GM21619 (cell line): ENCODE data around the gene GUCY2D.
"Not testable (repeated sequence)": the region's sequence is repeated elsewhere in the genome, so short reads cannot be mapped to it uniquely, and the experiment has no call there.

Experiments used
- ATAC-seq: cut with Tn5 transposase; IDR thresholded peaks from one replicate; pipeline ENCODE4 v1.9.1; 2021; ENCODE audit not compliant: unreplicated experiment

GUCY2D gene

DNA sequence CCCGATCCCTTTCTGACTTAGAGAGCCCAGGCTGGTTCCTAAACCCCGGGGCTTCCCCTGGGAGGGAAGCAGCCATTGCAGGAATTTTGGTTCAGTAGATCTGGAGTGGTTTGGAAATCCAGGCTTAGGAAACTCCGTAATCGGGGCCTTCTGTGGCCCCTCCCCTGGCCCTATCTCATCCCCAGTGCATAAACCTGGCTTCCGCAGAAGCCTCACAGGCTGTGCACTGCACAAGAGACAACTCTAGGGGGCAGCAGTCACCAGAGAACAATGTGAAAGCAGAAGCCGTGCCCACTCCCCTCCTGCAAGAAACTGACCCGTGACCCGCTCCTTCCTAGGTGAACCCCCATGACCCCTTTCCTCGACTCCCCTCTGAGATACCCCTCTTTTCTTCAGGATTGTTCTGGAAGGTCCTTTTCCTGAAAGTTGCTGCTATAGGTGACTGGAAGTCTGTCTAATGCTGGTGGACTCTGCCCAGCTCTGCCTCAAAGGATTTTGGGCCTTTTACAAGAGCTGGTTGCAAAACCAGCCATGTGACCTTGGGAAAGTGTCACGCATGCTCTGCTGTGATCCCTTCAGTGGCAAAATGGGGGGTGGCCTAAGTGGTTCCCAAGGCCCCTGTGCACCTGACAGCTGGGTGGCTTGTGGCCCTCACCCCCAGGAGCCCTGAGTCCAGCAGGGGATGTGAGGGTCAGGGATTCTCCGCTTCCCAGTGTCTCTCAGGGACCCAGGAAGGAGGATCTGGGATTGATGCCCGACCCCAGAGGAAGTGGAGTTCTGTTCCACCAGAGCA is 14.4 kb downstream of the GUCY2D start:
- ATAC-seq: no peak

DNA sequence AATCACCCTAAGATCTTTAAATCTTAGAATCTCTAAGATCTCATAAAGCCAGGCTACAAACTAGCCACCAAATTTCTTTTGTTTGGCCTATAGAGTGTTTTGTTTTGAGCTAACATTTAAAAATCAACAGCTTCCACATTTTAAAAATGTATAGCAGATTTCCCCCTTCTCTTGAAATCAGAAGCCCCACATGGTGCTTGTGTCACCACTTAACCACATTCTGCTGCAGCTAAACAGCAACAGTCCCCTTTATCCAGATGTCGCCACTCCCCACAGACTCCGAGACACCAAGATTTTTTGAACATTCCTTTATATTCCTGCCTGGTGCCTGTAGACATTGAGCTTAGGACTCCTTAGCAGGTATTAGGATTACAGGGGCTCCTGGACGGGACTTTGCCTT is 16.0 kb downstream of the GUCY2D start:
- no peak for ATAC-seq

DNA sequence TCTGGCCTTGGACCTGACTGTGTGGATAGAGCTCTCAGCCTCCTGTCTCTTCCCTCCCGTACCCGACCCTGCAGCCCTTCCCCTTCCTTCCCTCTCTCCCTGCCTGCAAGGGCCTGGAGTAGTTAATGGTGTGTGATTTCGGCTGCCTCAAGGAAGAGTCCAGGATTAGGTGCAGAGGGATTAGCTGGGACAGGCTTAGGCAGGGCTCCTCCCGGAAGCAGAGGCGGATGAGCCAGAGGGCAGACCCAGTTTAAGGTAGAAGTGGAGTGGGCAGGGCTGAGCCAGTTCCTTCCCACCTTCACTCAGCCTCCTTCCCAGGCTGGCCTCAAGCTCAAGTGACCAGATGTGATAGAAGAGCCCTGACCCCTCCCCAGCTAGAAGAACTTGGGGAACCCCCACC is 16.8 kb downstream of the GUCY2D start:
- no peak for ATAC-seq

DNA sequence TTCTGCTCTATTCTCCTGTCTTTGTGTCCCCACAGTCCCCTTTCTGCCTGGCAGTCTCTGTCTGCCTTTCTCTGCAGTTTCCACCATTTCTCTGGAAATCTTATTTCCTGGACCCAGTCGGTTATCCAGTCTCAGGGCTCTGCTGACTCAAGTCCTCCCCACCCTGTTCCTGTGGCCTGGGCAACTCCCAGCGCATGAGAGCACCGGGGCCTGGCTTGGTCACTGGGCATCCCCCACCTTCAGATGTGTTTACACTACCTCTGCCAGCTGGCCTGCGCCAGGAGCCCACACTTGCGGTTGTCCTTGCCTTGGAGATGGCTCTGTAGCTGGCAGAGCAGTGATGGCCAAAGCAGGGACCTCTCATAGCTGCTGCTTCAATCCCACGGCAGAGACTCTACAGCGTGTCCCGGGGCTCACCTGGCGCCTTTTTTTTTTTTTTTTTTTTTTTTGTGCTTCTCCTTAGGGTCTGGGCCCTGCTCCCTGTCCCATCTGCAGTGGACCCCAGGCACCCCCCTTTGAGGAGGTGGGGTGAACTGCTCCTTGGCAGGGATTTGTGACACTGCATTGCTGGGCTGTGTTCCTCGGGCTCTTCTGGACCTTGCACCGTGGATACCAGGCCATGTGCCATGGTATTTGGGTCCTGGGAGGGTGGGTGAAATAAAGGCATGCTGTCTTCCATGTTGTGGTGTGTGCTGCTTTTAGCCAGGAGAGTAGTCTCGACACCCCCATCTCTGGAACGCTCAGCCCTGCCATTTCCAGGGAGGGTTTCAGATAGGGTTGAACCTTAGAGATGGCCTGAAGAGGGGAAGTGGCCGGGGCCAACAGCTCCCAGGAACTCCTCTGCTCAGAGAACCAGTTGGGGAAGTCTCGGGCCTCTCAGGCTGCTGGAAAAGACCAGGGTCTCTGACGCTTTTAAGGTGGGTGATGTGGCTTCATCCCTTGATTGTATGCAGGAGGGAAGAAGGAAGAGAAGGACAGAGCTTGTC is 17.5 kb downstream of the GUCY2D start:
- no peak for ATAC-seq

DNA sequence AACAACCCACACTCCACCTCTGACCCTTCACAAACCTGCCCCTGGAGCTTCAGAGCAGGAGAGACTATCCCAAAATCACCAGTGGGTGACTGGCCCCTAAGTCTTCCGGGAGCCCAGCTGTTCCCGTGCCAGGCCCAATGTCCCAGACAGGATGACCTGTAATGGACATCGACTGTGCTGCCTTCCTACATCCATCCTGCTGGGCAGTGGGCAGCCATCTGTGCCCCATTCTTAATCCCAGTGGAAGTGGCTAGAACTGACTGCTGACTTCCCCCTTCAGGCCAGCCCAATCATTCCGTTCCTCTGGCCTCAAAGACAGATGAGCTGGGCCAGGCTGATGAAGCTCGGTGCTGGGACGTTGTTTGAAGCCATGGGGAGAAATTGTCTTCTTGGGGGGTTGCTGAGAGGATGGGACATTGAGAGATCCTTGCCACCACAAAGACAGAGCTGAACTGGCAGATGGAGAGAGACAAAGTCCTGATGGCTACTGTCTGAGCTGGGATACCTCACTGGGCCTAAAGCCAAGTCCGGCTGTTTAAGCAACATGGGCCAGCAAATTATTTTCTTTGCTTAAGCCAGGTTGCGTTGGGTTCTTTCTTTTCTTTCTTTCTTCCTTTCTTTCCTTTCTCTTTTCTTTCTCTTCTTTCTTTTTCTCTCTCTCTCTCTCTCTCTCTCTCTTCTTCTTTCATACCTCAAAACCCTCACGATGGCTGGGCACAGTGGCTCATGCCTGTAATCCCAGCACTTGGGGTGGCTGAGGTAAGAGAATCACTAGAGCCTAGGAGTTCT is 18.6 kb downstream of the GUCY2D start:
- ATAC-seq: no peak

DNA sequence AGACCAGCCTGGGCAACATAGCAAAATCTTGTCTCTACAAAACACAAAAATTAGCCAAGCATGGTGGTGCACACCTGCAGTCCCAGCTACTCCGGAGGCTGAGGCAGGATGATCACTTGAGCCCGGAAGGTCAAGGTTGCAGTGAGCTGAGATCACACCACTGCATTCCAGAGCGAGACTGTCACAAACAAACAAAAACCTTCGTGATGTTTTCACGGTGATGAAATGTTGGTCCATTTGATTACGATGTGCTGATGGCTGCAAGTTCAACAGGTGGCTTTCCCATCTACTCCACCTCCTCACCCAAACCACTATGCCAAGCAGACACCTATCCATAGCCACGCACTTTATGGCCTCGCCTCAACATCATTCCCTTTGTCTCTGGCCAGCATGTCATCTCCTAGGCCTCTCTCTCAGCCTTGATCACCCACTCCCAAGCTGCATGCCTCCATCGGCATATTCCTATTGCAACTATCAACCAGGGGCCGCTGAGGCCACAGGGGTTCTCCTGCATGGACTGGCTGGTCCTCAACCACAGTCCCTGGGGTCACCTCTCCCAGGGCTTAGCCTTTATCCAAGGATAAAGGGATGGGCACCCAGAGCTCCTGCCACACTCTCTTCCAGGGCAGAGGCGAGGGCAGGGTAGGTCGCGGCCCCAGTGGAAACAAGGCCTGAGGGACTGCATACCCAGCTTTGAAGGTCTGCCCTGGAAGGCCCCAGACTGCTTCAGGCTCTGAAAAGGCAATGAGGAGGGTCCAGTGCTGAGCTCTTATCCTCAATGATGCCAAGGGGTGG is 19.3 kb downstream of the GUCY2D start:
- ATAC-seq: no peak

DNA sequence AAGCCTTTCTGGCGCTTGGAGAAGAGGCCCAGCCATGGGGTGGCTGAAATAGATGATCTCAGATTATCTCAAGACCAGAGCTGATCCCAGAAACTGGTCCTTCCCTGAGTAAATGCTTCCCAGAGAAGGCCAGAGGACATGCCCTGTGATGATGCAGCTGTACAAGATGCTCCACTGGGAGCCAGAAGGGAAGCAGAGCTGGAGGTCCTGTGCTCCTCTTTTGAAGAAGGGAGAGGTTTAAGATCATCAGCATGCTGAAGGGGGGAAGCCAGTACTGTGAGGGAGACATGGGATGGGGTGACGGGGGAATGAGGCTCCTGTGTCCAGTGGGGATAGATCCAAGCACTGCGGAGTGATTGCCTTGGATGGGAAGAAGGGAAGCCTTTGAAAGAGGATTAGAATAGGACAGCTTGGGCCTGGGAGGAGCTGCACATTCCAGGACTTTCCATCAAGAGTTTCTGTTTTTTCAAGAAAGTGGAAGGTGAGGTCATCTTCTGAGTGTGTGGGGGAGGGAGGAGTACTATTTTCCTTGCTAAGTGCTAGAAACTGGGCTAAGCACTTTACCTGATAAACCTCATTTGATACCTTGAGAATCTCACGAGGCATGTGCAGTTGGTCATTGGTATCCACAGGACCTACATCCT is 20.1 kb downstream of the GUCY2D start:
- no peak for ATAC-seq

DNA sequence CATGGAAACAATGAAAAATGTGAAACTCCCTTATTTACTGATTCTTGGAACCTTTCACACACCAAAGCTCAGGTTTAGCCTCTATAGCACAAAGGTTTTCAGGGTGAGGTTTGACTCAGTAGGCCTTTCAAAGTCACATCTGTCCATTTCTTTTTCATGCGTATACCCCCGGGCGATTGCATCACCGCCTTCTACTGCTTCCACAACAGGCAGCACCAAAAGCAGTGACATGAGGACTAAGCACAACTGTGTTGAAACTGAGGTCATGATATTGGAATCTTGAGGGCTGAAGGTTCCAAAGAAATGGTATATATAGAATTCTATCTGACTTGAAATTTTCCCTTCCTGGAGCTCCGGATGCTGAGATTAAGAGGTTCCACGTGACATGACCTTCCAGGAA is 21.7 kb downstream of the GUCY2D start:
- ATAC-seq: not testable (repeated sequence)

DNA sequence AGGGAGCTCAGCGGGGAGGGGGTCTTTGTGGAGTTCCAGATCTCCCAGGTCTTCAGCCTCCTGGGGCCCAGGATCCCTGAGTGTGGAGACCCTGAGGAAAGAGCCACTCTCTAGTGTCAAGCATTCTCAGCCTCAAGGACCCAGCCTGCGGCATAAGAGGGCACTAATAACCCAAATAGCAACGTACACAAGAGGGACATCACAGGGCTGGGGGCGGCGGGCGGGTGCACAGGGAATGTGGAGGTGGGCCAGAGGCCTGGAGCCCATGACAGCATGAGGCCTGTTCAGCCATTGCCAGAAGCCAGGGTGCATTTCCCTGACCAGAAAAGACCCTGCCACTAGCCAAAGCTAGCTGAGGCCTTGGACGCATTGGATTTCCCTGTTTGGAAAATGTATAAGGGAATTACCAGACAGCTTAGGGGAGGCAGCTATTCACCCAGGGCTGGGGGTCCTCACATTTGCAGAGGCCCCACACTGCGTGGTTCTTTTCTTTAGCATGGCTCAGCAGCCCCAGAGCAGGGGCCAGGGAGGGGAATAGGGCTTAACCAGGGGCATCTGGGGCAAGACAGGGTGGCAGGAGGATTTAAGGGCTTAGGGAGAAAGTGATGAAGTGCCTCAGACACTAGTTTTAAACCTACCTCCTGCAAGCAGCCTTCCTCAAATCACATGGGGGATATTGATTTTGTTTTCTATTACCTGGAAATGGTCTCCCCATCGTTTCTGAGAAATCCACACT is 22.9 kb downstream of the GUCY2D start:
- no peak for ATAC-seq

DNA sequence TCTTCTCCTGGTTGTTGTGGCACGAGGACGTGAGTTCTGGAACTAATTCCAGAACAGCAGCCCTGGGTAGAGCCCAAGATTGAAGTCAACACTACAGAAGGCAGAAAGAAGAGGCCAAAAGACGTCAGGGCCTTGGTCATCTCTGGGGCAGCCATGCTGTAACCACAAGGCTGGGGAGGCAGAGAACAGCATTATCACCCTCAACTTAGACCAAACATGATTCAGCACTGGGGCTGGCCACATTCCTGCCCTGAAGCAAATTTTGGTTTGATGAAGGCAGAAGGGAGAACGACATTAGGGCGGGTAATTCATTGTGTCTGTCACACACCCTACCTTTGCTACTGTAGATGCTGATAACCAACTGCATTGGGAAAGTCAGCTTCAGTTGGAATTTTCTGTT is 26.7 kb downstream of the GUCY2D start:
- no peak for ATAC-seq

DNA sequence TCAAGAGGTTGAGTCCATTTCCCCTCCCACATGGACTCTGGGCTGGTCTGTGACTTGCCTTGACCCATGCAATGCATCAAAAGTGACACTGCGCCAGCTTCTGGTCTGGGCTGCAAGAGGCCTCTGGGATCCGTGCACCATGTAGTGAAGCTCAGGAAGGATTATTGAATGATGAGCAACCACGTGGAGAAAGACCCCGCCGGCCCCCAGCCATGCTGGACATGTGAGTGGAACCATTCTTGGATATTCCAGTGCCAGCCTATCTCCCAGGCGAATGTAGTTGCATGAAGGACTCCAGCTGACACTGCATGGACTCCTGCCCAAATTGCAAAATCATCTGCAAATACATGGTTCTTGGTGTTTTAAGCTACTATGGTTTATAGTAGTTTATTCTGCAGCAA is 28.8 kb downstream of the GUCY2D start:
- ATAC-seq: no peak

DNA sequence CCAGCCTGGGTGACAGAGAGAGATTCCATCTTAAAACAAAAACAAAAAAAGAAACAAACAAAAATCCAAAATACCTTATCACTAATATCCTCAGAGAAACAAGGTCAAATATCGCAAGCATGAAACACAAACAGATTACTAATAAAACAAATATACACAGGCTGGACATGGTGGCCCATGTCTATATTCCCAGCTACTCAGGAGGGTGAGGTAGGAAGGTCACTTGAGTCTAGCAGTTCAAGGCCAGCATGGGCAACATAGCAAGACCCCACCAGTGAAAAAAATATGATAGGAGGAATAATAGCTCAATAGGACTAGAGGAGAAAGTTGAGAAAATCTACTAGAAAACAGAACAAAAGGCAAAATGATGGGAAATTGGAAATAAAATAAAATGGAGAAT is 29.5 kb downstream of the GUCY2D start:
- no peak for ATAC-seq

DNA sequence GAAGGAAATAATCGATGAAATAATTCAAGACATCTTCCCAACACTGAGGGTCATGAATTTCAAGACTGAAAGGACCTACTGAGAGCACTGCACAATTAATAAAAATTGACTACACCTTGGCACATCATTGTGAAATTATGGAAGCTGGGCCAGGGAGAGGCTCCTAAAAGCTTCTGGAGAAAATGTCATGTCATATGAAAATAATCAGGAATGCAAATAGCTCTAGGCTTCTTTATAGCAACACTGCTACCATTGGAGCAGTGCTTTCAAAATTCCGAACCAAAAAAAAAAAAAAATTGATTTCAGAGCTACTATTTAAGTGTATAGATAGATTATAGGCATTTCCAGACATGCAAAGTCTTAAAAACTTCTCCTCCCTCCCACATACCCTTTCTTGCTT is 30.0 kb downstream of the GUCY2D start:
- ATAC-seq: no peak

DNA sequence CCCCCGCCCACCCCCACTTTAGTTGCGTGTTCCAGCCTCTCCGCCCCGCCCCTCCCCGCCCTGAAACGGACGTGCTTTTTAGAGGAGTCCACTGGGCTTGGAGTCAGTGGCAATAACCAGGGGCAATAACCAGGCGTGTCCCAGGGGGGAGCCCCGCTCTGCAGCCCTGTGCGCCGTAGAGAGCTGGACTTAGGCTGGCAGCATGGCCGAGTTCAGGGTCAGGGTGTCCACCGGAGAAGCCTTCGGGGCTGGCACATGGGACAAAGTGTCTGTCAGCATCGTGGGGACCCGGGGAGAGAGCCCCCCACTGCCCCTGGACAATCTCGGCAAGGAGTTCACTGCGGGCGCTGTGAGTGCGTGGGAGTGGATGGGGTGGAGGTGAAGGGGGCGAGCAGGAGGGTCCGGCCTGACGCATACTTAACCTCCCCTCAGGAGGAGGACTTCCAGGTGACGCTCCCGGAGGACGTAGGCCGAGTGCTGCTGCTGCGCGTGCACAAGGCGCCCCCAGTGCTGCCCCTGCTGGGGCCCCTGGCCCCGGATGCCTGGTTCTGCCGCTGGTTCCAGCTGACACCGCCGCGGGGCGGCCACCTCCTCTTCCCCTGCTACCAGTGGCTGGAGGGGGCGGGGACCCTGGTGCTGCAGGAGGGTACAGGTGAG is 36.7 kb downstream of the GUCY2D start, which contains the start of gene ALOX15B:
Gene ALOX15B (plus strand): TSS at position 106 of the 657 bp plus-strand sequence. CDS start 97 bp downstream, at position 203.
- no peak for ATAC-seq

DNA sequence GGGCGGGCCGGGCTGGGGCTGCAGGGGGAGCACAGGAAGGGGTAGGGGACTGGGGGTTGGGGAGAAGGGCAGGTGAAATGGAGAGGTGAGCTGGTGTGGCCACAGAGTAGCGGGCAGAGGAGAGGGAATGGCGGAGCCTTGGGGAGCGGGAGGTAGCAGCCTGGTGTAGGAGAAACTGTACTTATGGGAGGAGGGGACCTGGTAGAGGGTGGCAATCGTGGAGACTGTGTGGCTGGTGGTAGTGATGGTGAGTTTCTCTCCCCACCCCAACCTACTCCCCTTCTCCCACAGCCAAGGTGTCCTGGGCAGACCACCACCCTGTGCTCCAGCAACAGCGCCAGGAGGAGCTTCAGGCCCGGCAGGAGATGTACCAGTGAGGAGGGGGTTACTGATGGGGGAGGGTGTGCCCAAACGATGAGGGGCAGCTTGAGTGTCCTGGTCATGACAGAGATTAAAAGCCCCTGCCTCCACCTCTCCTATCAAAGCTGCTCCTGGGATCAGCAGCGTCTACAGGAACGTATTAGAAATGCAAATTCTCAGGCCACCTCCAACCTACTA is 37.3 kb downstream of the GUCY2D start:
- no peak for ATAC-seq

DNA sequence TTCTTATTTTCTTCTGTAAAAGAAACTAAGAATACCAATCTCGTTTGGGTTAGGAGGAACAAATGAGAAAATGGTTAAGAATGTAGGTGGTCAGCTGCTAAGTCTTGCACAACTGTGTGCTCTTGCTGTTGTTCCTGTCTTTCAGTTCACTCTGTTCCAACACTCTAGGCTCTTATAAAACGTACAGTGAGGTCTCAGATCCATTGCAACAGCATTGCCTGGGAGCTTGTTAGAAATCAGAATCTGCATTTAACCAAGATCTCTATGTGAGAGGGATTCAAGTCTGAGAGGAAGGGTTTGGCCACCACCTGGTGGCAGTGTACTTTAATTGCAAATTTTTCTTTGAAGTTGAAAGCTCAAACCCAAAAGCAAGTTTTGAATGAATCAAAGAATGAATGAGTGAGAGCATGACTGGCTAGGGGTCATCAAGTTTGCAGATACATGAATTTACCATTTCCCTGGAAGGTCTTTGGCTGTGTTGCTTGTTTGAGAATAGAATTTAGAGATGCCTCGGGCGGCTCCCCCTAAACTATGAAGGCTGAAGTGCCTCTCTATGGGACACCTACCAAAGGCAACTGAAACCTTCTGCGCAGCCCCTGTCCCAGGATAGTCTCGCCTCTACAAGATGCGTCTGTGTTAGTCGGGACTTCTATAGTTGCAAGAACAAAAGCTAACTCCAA is 39.0 kb downstream of the GUCY2D start:
- ATAC-seq: no peak

DNA sequence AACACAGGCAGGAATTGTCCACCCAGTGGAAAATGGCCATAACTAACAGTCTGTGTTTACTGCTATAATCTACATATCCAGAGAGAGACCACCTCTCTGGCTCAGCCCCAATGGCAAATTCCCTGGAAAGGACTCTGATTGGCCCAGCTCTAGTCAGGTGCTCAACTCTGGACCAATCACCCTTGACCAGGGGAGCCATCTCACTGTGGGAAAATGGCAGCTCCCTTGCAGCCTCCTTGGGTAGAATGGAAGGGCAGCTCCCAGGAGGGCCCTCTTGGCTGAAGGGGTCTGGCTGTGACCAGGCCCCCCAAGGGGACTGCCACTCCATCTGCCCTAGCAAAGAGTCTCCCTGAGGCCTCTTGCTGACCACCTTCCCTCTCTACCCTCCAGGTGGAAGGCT is 39.6 kb downstream of the GUCY2D start:
- ATAC-seq: no peak
